Glutamatergic neuron (in vitro differentiated cells): Measurements from ENCODE around the gene MCTP1. TPM values are rescaled to one million over a fixed set of nuclear protein-coding genes. Genes with fewer than 3 reads are reported as not detected.
"Not testable (repeated sequence)": the region's sequence is repeated elsewhere in the genome, so short reads cannot be mapped to it uniquely, and the experiment has no call there.

Experiments used
- DNase-seq: peaks from one replicate; pipeline ENCODE4 v3.0.0; 2022
- H3K27ac Mint-ChIP-seq: one replicate; pipeline ENCODE4 v1.8.0; 2020; ENCODE audit warnings: mild to moderate bottlenecking, mixed read lengths, inconsistent platforms; ENCODE audit not compliant: unreplicated experiment
- H3K27me3 Mint-ChIP-seq: one replicate; pipeline ENCODE4 v1.8.0; 2020; ENCODE audit warnings: mild to moderate bottlenecking, moderate library complexity, mixed read lengths, inconsistent platforms; ENCODE audit not compliant: unreplicated experiment
- H3K36me3 Mint-ChIP-seq: one replicate; pipeline ENCODE4 v1.8.0; 2020; ENCODE audit warnings: mild to moderate bottlenecking, mixed read lengths, inconsistent platforms; ENCODE audit not compliant: unreplicated experiment
- H3K4me1 Mint-ChIP-seq: one replicate; pipeline ENCODE4 v1.8.0; 2020; ENCODE audit warnings: mild to moderate bottlenecking, low read depth, mixed read lengths, inconsistent platforms; ENCODE audit not compliant: unreplicated experiment
- H3K4me3 Mint-ChIP-seq: one replicate; pipeline ENCODE4 v1.8.0; 2020; ENCODE audit warnings: mild to moderate bottlenecking, mixed read lengths, inconsistent platforms; ENCODE audit not compliant: unreplicated experiment
- H3K9me3 Mint-ChIP-seq: one replicate; pipeline ENCODE4 v1.8.0; 2020; ENCODE audit warnings: mild to moderate bottlenecking, moderate library complexity, mixed read lengths, inconsistent platforms; ENCODE audit not compliant: unreplicated experiment
- CTCF ChIP-seq: fragments of 200-600 bp; sonication (generic); IDR thresholded peaks from one replicate; pipeline ENCODE4 v1.5.0; 2021; ENCODE audit not compliant: partially characterized antibody, unreplicated experiment
- total RNA-seq: library from RNA; stranded (reverse); fragmentation: NEBNext Ultra II Directional; extraction: Animal tissue kit (Norgen Biotek cat#: 25700); gene quantifications from one replicate; pipeline ENCODE4 v1.2.1, GENCODE V29; 2021; ENCODE audit not compliant: unreplicated experiment

The MCTP1 gene
- total RNA-seq, 1 donor from 2014 or later, result 1.7 TPM

- H3K9me3 Mint-ChIP-seq, result peaks cover 4% of the 10 kb centered on the region
- H3K27ac Mint-ChIP-seq, result no peak overlapping the region
- no peaks in the 10 kb centered on the region for H3K27me3 Mint-ChIP-seq
- no peak for DNase-seq
- no peak overlapping the region for H3K4me3 Mint-ChIP-seq
- peaks cover 14% of the 10 kb centered on the region for H3K36me3 Mint-ChIP-seq
- no peak for TF ChIP-seq CTCF
- peaks cover 3% of the 10 kb centered on the region for H3K4me1 Mint-ChIP-seq
Observed at GRCh38 chr5:95148453-95148852, 136.4 kb downstream of the MCTP1 start.

- H3K9me3 Mint-ChIP-seq, H3K27ac Mint-ChIP-seq, H3K4me3 Mint-ChIP-seq, DNase-seq, H3K27me3 Mint-ChIP-seq, H3K4me1 Mint-ChIP-seq: not testable (repeated sequence)
- H3K36me3 Mint-ChIP-seq, result peaks cover 14% of the 10 kb centered on the region
Observed at GRCh38 chr5:95143858-95144257, 141.0 kb downstream of the MCTP1 start.

- no peak overlapping the region for H3K27ac Mint-ChIP-seq
- no peaks in the 10 kb centered on the region for H3K9me3 Mint-ChIP-seq
- no peak for TF ChIP-seq CTCF
- DNase-seq, result no peak
- H3K27me3 Mint-ChIP-seq, result no peaks in the 10 kb centered on the region
- H3K4me1 Mint-ChIP-seq, result no peaks in the 10 kb centered on the region
- H3K4me3 Mint-ChIP-seq, result no peak overlapping the region
- H3K36me3 Mint-ChIP-seq, result no peaks in the 10 kb centered on the region
Observed at GRCh38 chr5:95142145-95142544, 142.7 kb downstream of the MCTP1 start.

GRCh38 chr5:95141141-95141540 is 143.8 kb downstream of the MCTP1 start:
- Mint-ChIP-seq H3K36me3 (no peaks in the 10 kb centered on the region), H3K27ac (no peak overlapping the region), H3K4me3 (no peak overlapping the region), H3K27me3 (no peaks in the 10 kb centered on the region), H3K9me3 (no peaks in the 10 kb centered on the region), H3K4me1 (no peaks in the 10 kb centered on the region)
- TF ChIP-seq CTCF, result no peak
- no peak for DNase-seq

- H3K36me3 Mint-ChIP-seq, result no peaks in the 10 kb centered on the region
- H3K4me1 Mint-ChIP-seq, result no peaks in the 10 kb centered on the region
- H3K4me3 Mint-ChIP-seq, result no peak overlapping the region
- TF ChIP-seq CTCF, result no peak
- no peak for DNase-seq
- H3K27ac Mint-ChIP-seq, result no peak overlapping the region
- H3K27me3 Mint-ChIP-seq, result no peaks in the 10 kb centered on the region
- peaks cover 1% of the 10 kb centered on the region for H3K9me3 Mint-ChIP-seq
Observed at GRCh38 chr5:95134326-95134725, 150.6 kb downstream of the MCTP1 start.

GRCh38 chr5:95132096-95132495 is 152.8 kb downstream of the MCTP1 start:
- no peaks in the 10 kb centered on the region for H3K4me1 Mint-ChIP-seq
- no peak overlapping the region for H3K27ac Mint-ChIP-seq
- H3K9me3 Mint-ChIP-seq, result peaks cover 1% of the 10 kb centered on the region
- H3K27me3 Mint-ChIP-seq, result no peaks in the 10 kb centered on the region
- H3K4me3 Mint-ChIP-seq, result no peak overlapping the region
- H3K36me3 Mint-ChIP-seq, result no peaks in the 10 kb centered on the region
- DNase-seq, result no peak
- TF ChIP-seq CTCF, result no peak
